Suprapubic skin (tissue), 4 donors: ENCODE data around the gene CD79B. TPM values are rescaled to one million over a fixed set of nuclear protein-coding genes. Genes with fewer than 3 reads are reported as not detected.
A peak's percentile ranks its signal among the peaks of the same experiment; 100 is the strongest.

Experiments
- DNase-seq, 2 donors: peaks; one replicate each; pipeline ENCODE4 v3.0.0-alpha.2; 2019; ENCODE audit warnings: low spot score in 2 of 2
- H3K27ac ChIP-seq: fragments of 200-600 bp; sonication (generic); one replicate; pipeline ENCODE4 v1.5.1; 2019
- H3K27me3 ChIP-seq: fragments of 200-600 bp; sonication (generic); one replicate; pipeline ENCODE4 v1.5.1; 2019
- H3K36me3 ChIP-seq: fragments of 200-600 bp; sonication (generic); one replicate; pipeline ENCODE4 v1.5.1; 2019
- H3K4me1 ChIP-seq: fragments of 200-600 bp; sonication (generic); one replicate; pipeline ENCODE4 v1.5.1; 2019
- H3K4me3 ChIP-seq: fragments of 200-600 bp; sonication (generic); one replicate; pipeline ENCODE4 v1.5.1; 2019; ENCODE audit warnings: mild to moderate bottlenecking
- H3K9me3 ChIP-seq: fragments of 200-600 bp; sonication (generic); one replicate; pipeline ENCODE4 v1.5.1; 2019
- CTCF ChIP-seq, 2 donors: fragments of 200-600 bp in 1 of 2; fragments of 450-650 bp in 1 of 2; sonication (generic) in 1 of 2; IDR thresholded peaks; one replicate each; pipeline ENCODE4 v1.5.1; 2016 to 2019; ENCODE audit warnings: antibody characterized with exemption in 2 of 2, mild to moderate bottlenecking in 1 of 2, moderate library complexity in 1 of 2
- EP300 ChIP-seq: sonication (generic); formaldehyde crosslinking; IDR thresholded peaks from one replicate; pipeline ENCODE4 v1.6.1; 2017; ENCODE audit warnings: antibody characterized with exemption
- POLR2A ChIP-seq, 2 donors: fragments of 450-650 bp; IDR thresholded peaks; one replicate each; pipeline ENCODE4 v1.6.1; 2017; ENCODE audit warnings: antibody characterized with exemption in 2 of 2, mild to moderate bottlenecking in 2 of 2, moderate library complexity in 2 of 2
- POLR2AphosphoS5 ChIP-seq, 3 donors: sonication (generic); formaldehyde crosslinking; IDR thresholded peaks; one replicate each; pipeline ENCODE4 v1.6.1; 2017; ENCODE audit warnings: antibody characterized with exemption in 3 of 3
- WGBS: methylation state at CpG from one replicate; pipeline ENCODE4 v1.1.5; 2018; 5-methylcytosine and 5-hydroxymethylcytosine counted together
- total RNA-seq, 4 donors: library from RNA; depleted of rRNA; stranded (reverse); fragments of >200 nt; gene quantifications; one replicate each; pipeline ENCODE4 v1.1.0, GENCODE V29; 2016

Gene CD79B
- total RNA-seq, 4 donors from 2014 or later = 1.5 to 7.9 (median 2.2) TPM

DNA sequence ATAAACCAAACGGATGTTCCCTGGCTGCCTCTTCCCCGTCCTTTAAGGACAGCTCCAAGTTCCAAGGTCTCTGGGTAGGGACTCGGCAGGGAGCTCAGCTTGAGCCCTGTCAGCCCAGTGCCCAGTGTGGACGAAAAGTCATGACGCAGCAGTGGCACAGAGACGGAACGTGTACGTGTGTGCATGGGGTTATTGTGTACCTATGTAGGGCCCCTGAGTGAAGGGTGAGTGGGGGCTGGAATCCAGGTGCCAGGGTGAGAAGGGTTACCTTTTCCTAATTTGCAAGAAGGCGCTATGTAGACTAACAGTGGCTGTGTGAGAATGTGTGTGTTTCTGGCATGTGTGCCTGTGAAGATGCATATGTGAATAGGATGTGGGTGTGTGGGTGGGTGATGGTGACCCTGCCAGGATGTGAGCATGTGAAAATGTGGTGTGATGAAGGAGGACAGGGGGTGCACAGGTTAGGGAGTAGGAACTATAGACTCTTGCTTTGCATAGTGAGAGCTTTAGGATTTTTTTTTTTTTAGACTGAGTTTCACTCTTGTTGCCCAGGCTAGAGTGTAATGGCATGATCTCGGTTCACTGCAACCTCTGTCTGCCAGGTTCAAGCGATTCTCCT lies 34.6 kb upstream of the CD79B start:
- Histone ChIP-seq H3K4me1 (no peaks in the 10 kb centered on the region), H3K9me3 (no peaks in the 10 kb centered on the region), H3K36me3 (no peaks in the 10 kb centered on the region), H3K27me3 (no peaks in the 10 kb centered on the region), H3K27ac (no peak overlapping the region), H3K4me3 (no peak overlapping the region)
- no peak for TF ChIP-seq EP300
- TF ChIP-seq POLR2A (IDR thresholded peaks at IDR 0.05) = no peak
- TF ChIP-seq POLR2AphosphoS5 (IDR thresholded peaks at IDR 0.05) = no peak
- TF ChIP-seq CTCF (IDR thresholded peaks at IDR 0.05) = no peak
- 84% methylated on average over 11 of the region's 11 CpGs for WGBS
- DNase-seq = no peak

DNA sequence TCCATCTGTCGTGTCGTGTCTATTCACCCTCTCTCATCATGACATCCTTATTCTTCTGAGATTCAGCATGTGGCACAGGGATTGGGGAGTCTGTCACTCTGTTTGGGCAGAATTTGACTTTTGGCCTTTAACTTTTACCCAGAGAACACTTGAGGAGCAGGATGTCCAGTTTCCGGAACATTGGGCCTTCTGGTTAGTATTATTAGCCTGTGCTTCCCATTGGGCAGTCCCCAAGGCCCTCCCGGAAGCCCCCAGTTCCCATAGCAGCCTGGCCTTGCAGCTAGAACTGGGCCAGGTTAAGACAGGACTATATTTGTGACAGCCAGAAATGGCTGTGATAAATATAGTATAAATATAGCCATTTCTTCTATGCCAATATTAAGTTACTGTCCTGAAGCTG lies 31.0 kb upstream of the CD79B start:
- Histone ChIP-seq H3K4me1 (peaks cover 15% of the 10 kb centered on the region), H3K27me3 (no peaks in the 10 kb centered on the region), H3K36me3 (no peaks in the 10 kb centered on the region), H3K4me3 (no peak overlapping the region), H3K9me3 (no peaks in the 10 kb centered on the region), H3K27ac (peak overlapping the region; percentile 47)
- WGBS = 63% methylated on average over 4 of the region's 4 CpGs
- no peak for TF ChIP-seq EP300
- TF ChIP-seq CTCF (IDR thresholded peaks at IDR 0.05) = no peak
- TF ChIP-seq POLR2AphosphoS5 (IDR thresholded peaks at IDR 0.05) = no peak
- no peak for TF ChIP-seq POLR2A (IDR thresholded peaks at IDR 0.05)
- DNase-seq = no peak

GRCh38 chr17:63962298-63962744 lies 30.2 kb upstream of the CD79B start:
- Histone ChIP-seq H3K4me1 (peaks cover 15% of the 10 kb centered on the region), H3K9me3 (no peaks in the 10 kb centered on the region), H3K27me3 (no peaks in the 10 kb centered on the region), H3K27ac (peak overlapping the region; percentile 39), H3K4me3 (no peak overlapping the region), H3K36me3 (no peaks in the 10 kb centered on the region)
- WGBS = 59% methylated on average over 5 of the region's 10 CpGs
- no peak for DNase-seq
- TF ChIP-seq EP300 (no peak), POLR2AphosphoS5 (IDR thresholded peaks at IDR 0.05) (no peak), POLR2A (IDR thresholded peaks at IDR 0.05) (no peak), CTCF (IDR thresholded peaks at IDR 0.05) (no peak)

DNA sequence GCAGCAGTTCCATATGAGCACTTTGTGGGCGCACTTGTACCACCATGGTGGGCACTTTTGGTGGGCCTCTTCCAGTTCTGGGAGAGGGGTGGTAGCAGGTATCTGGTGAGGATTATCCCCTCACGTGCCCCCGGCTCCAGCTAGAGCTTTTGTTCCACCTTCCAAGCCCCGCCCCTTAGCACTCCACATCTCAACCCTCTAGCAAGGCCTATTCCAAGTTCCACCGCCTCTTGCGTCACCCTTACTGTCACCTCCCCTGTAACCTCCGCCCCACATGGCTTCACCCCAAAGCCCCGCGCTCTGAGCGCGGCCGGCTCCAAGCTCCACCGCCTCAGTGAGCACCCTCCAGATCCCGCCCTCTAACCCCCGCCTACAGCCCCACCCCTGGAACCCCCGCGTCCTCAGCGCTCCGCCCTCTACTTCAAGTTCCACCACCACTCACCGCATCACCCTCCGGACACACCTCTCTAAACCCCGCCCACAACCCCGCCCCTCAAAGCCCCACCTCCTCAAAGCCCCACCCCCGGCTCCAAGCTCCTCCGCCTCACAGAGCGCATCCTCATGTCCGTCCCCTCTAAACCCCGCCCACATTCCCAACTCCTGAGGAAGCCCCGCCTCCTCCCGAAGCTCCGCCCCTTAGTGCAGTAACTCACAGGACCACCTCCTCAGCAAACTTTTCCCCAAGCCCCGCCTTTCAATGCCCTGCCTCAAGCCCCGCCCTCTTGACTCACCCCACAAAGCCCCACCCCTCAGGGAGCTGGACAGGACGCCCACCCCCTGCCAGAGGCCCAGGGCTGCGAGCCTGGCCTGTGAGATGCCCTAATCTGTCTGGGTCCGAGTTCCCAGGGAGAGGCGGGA lies 29.5 kb upstream of the CD79B start:
- H3K9me3 ChIP-seq = no peaks in the 10 kb centered on the region
- 20% methylated on average over 35 of the region's 37 CpGs for WGBS
- H3K36me3 ChIP-seq = no peaks in the 10 kb centered on the region
- H3K4me3 ChIP-seq = peak overlapping the region; percentile 27
- H3K27me3 ChIP-seq = no peaks in the 10 kb centered on the region
- TF ChIP-seq POLR2AphosphoS5 (IDR thresholded peaks at IDR 0.05) (no peak), EP300 (no peak), POLR2A (IDR thresholded peaks at IDR 0.05) (no peak), CTCF (IDR thresholded peaks at IDR 0.05) (no peak)
- no peak overlapping the region for H3K27ac ChIP-seq
- DNase-seq = peak; percentile 88
- H3K4me1 ChIP-seq = peaks cover 15% of the 10 kb centered on the region

DNA sequence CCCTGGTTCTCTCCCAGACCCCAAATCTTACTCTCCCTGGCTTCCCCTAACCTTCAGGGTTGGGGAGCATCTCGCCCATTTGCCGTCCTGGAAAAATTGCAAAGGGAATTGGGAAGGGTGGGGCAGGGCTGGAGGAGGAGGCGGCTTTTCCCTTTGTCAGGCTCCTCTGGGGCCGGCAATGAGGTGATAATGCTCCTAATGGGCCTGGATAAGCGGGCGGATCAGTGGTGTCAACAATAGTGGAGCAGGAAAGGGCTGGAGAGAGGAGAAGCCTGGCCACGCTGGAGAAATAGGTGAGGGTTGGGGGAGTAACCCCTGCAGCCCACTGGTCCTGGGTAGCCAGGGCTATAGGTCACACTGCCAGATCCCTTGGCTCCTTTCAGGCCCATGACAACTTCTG lies 28.3 kb upstream of the CD79B start:
- Histone ChIP-seq H3K27ac (no peak overlapping the region), H3K36me3 (no peaks in the 10 kb centered on the region), H3K4me3 (no peak overlapping the region), H3K27me3 (no peaks in the 10 kb centered on the region), H3K4me1 (peaks cover 15% of the 10 kb centered on the region), H3K9me3 (no peaks in the 10 kb centered on the region)
- WGBS = 87% methylated on average over 7 of the region's 7 CpGs
- TF ChIP-seq EP300 (no peak), CTCF (IDR thresholded peaks at IDR 0.05) (no peak), POLR2A (IDR thresholded peaks at IDR 0.05) (no peak), POLR2AphosphoS5 (IDR thresholded peaks at IDR 0.05) (no peak)
- no peak for DNase-seq
